ENCODE measurements around the gene FOXN4.

- TF ChIP-seq CTCF (IDR thresholded peaks at IDR 0.05; ENCODE audit: extremely low read depth in 1 of 2, insufficient read depth in 1 of 2, low read depth in 1 of 2, low read length in 2 of 2) (no peak), EZH2 (IDR thresholded peaks at IDR 0.05; ENCODE audit: borderline replicate concordance, low read depth, low read length, severe bottlenecking) (no peak), POLR2AphosphoS5 (IDR thresholded peaks at IDR 0.05; ENCODE audit: insufficient read depth, low read depth, low read length) (no peak)
- TF ChIP-seq, protein P1, sequence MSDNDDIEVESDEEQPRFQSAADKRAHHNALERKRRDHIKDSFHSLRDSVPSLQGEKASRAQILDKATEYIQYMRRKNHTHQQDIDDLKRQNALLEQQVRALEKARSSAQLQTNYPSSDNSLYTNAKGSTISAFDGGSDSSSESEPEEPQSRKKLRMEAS (IDR thresholded peaks at IDR 0.05; ENCODE audit: insufficient read depth, insufficient read length): no peak
These were observed 20.6 kb upstream of the FOXN4 start for GRCh38 chr12:109329686-109330085.

All from endothelial cell of umbilical vein (primary cell).